Measurements from ENCODE around the gene INCA1. TPM values are rescaled to one million over a fixed set of nuclear protein-coding genes. Genes with fewer than 3 reads are reported as not detected.

Gene INCA1
- total and polyA plus RNA-seq, 2 of the 13 experiments (the other 11 are each of a cell fraction or from before 2014, with no cell fraction given) = 0.93 to 2.6 TPM

DNA sequence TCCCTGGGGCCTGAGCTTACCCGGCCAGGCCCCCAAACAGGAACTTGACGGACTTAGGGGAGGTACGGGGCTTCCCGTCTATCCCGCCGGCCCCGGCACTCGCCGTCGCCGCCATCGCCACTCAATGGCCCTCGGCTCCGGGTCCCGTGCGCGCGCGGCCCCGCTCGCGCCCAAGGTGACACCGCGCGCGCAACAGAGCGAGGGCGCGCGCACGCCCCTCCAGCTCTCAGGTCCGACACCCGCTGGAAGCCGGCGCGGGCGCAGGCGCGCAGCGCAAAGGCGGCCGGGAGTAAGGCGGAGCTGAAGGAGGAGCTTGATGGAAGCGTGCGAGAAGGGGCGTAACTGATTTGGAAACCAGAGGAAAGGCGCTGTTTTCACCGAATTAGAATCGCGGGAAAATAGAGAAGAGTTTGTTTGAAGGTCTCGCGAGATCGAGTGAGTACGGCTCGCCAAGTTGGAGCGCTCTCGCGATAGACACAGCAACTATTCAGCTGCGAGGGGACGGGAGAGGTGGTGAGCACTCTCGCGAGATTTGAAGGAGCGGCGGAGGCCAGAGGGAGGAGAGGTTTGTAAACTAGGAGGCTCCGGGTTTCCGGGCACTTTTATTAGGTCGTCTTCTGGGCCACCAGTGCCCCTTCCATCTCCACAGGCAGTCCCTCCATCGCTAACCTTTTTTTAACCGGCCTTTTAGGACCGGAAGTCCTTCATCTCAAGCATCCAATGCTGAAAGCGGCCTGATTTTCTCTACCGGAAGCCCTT, 57.3 kb downstream of the INCA1 start, which contains the start of the genes RNF167 and SLC25A11 (continued):
- TF ChIP-seq ZFX (CRISPR knock-in tag; IDR thresholded peaks at IDR 0.05; ENCODE audit: low read depth) = peak; percentile 90
- TF ChIP-seq ZNF558 (CRISPR knock-in tag; IDR thresholded peaks at IDR 0.05; ENCODE audit: borderline replicate concordance) = no peak
- TF ChIP-seq NFE2 (CRISPR knock-in tag; IDR thresholded peaks at IDR 0.05) = no peak
- no peak for TF ChIP-seq U2AF2 (IDR thresholded peaks at IDR 0.05; ENCODE audit: low read depth, low read length)
- TF ChIP-seq NFE2L1 (CRISPR knock-in tag; IDR thresholded peaks at IDR 0.05; ENCODE audit: borderline replicate concordance) = no peak
- no peak for TF ChIP-seq KLF9 (CRISPR knock-in tag; IDR thresholded peaks at IDR 0.05; ENCODE audit: low read depth)
- no peak for TF ChIP-seq ARHGAP35 (CRISPR knock-in tag; IDR thresholded peaks at IDR 0.05; ENCODE audit: borderline replicate concordance)
- TF ChIP-seq TMF1 (CRISPR knock-in tag; IDR thresholded peaks at IDR 0.05; ENCODE audit: low read depth) = no peak
- TF ChIP-seq, protein P1, sequence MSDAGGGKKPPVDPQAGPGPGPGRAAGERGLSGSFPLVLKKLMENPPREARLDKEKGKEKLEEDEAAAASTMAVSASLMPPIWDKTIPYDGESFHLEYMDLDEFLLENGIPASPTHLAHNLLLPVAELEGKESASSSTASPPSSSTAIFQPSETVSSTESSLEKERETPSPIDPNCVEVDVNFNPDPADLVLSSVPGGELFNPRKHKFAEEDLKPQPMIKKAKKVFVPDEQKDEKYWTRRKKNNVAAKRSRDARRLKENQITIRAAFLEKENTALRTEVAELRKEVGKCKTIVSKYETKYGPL (CRISPR knock-in tag; IDR thresholded peaks at IDR 0.05) = 0 out of 2 replicates have a peak, but pooled peaks have one; percentile 73
- TF ChIP-seq RBM39 (IDR thresholded peaks at IDR 0.05; ENCODE audit: low read depth, low read length, poor library complexity, severe bottlenecking) = peak; percentile 25
- no peak for TF ChIP-seq AHR (CRISPR knock-in tag; IDR thresholded peaks at IDR 0.05)
- no peak for TF ChIP-seq ZNF138 (CRISPR knock-in tag; IDR thresholded peaks at IDR 0.05; ENCODE audit: low read depth)
- TF ChIP-seq ZNF567 (CRISPR knock-in tag; IDR thresholded peaks at IDR 0.05; ENCODE audit: borderline replicate concordance) = no peak
- TF ChIP-seq ADNP (CRISPR knock-in tag; IDR thresholded peaks at IDR 0.05) = no peak
- TF ChIP-seq MED13 (CRISPR knock-in tag; IDR thresholded peaks at IDR 0.05) = peak; percentile 71; the same call in 1 of the 2 replicates
- TF ChIP-seq ZNF780A (CRISPR knock-in tag; IDR thresholded peaks at IDR 0.05) = no peak
- TF ChIP-seq, protein P2, sequence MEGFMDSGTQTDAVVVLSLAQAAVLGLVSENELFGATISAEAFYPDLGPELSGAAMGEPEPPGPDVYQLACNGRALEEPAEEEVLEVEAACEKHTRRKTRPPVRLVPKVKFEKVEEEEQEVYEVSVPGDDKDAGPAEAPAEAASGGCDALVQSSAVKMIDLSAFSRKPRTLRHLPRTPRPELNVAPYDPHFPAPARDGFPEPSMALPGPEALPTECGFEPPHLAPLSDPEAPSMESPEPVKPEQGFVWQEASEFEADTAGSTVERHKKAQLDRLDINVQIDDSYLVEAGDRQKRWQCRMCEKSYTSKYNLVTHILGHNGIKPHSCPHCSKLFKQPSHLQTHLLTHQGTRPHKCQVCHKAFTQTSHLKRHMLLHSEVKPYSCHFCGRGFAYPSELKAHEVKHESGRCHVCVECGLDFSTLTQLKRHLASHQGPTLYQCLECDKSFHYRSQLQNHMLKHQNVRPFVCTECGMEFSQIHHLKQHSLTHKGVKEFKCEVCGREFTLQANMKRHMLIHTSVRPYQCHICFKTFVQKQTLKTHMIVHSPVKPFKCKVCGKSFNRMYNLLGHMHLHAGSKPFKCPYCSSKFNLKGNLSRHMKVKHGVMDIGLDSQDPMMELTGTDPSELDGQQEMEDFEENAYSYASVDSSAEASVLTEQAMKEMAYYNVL (CRISPR knock-in tag; IDR thresholded peaks at IDR 0.05; ENCODE audit: borderline replicate concordance) = no peak
- TF ChIP-seq ZNF605 (CRISPR knock-in tag; IDR thresholded peaks at IDR 0.05) = no peak
- TF ChIP-seq ISL2 (CRISPR knock-in tag; IDR thresholded peaks at IDR 0.05) = peak; percentile 7; the same call in 1 of the 2 replicates
- TF ChIP-seq, protein P3, sequence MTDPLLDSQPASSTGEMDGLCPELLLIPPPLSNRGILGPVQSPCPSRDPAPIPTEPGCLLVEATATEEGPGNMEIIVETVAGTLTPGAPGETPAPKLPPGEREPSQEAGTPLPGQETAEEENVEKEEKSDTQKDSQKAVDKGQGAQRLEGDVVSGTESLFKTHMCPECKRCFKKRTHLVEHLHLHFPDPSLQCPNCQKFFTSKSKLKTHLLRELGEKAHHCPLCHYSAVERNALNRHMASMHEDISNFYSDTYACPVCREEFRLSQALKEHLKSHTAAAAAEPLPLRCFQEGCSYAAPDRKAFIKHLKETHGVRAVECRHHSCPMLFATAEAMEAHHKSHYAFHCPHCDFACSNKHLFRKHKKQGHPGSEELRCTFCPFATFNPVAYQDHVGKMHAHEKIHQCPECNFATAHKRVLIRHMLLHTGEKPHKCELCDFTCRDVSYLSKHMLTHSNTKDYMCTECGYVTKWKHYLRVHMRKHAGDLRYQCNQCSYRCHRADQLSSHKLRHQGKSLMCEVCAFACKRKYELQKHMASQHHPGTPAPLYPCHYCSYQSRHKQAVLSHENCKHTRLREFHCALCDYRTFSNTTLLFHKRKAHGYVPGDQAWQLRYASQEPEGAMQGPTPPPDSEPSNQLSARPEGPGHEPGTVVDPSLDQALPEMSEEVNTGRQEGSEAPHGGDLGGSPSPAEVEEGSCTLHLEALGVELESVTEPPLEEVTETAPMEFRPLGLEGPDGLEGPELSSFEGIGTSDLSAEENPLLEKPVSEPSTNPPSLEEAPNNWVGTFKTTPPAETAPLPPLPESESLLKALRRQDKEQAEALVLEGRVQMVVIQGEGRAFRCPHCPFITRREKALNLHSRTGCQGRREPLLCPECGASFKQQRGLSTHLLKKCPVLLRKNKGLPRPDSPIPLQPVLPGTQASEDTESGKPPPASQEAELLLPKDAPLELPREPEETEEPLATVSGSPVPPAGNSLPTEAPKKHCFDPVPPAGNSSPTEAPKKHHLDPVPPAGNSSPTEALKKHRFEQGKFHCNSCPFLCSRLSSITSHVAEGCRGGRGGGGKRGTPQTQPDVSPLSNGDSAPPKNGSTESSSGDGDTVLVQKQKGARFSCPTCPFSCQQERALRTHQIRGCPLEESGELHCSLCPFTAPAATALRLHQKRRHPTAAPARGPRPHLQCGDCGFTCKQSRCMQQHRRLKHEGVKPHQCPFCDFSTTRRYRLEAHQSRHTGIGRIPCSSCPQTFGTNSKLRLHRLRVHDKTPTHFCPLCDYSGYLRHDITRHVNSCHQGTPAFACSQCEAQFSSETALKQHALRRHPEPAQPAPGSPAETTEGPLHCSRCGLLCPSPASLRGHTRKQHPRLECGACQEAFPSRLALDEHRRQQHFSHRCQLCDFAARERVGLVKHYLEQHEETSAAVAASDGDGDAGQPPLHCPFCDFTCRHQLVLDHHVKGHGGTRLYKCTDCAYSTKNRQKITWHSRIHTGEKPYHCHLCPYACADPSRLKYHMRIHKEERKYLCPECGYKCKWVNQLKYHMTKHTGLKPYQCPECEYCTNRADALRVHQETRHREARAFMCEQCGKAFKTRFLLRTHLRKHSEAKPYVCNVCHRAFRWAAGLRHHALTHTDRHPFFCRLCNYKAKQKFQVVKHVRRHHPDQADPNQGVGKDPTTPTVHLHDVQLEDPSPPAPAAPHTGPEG (CRISPR knock-in tag; IDR thresholded peaks at IDR 0.05) = peak; percentile 76

Measured in HepG2 (cell line).